Endodermal cell (in vitro differentiated cells): ENCODE results near the gene AMMECR1. TPM values are rescaled to one million over a fixed set of nuclear protein-coding genes. Genes with fewer than 3 reads are reported as not detected.

ENCODE experiments used
- DNase-seq: peaks from one replicate; pipeline ENCODE4 v3.0.0-alpha.2; 2017
- H3K27ac ChIP-seq: 2 replicates; pipeline ENCODE4 v1.5.1; 2013; ENCODE audit warnings: mild to moderate bottlenecking, low read depth, low read length, moderate library complexity
- H3K27me3 ChIP-seq: 2 replicates; pipeline ENCODE4 v1.6.1; 2013; ENCODE audit warnings: mild to moderate bottlenecking, low read length, moderate library complexity; ENCODE audit not compliant: insufficient read depth, control insufficient read depth, poor library complexity, severe bottlenecking
- H3K36me3 ChIP-seq: 2 replicates; pipeline ENCODE4 v1.7.0; 2013; ENCODE audit warnings: mild to moderate bottlenecking, low read length, moderate library complexity; ENCODE audit not compliant: control insufficient read depth, insufficient read depth
- H3K4me1 ChIP-seq: one replicate; pipeline ENCODE4 v1.7.0; 2013; ENCODE audit warnings: low read length; ENCODE audit not compliant: control insufficient read depth, insufficient read depth
- H3K4me3 ChIP-seq: 2 replicates; pipeline ENCODE4 v1.5.1; 2013; ENCODE audit warnings: mild to moderate bottlenecking, low read length, moderate library complexity
- H3K9ac ChIP-seq: 2 replicates; pipeline ENCODE4 v1.6.1; 2013; ENCODE audit warnings: mild to moderate bottlenecking, low read length, moderate library complexity; ENCODE audit not compliant: poor library complexity, severe bottlenecking; ENCODE audit errors: extremely low read depth
- H3K9me3 ChIP-seq: 2 replicates; pipeline ENCODE4 v1.6.1; 2013; ENCODE audit warnings: mild to moderate bottlenecking, low read length, moderate library complexity; ENCODE audit not compliant: control insufficient read depth
- H3K27ac Mint-ChIP-seq: 2 replicates; pipeline ENCODE4 v1.8.0; 2020; ENCODE audit warnings: mixed read lengths
- H3K27me3 Mint-ChIP-seq: 2 replicates; pipeline ENCODE4 v1.8.0; 2021; ENCODE audit warnings: mild to moderate bottlenecking, mixed read lengths; ENCODE audit not compliant: insufficient read depth
- H3K36me3 Mint-ChIP-seq: 2 replicates; pipeline ENCODE4 v1.8.0; 2020; ENCODE audit warnings: low read depth, mixed read lengths
- H3K4me1 Mint-ChIP-seq: 2 replicates; pipeline ENCODE4 v1.8.0; 2020; ENCODE audit warnings: mixed read lengths
- H3K4me3 Mint-ChIP-seq: 2 replicates; pipeline ENCODE4 v1.8.0; 2020; ENCODE audit warnings: mild to moderate bottlenecking, moderate library complexity, mixed read lengths
- H3K9me3 Mint-ChIP-seq: 2 replicates; pipeline ENCODE4 v1.8.0; 2020; ENCODE audit warnings: mild to moderate bottlenecking, mixed read lengths
- WGBS, 2 experiments: methylation state at CpG; one replicate each; pipeline versions ENCODE4 v1.1.5 to v1.1.7; 2013; ENCODE audit warnings: missing lambda C conversion rate in 2 of 2, mixed read lengths in 1 of 2; ENCODE audit not compliant: insufficient coverage in 1 of 2, insufficient read length in 1 of 2; 5-methylcytosine and 5-hydroxymethylcytosine counted together
- total RNA-seq, 2 donors: library from RNA; stranded (reverse); fragmentation: NEBNext Ultra II Directional in 1 of 2; extraction: Animal tissue kit (Norgen Biotek cat#: 25700) in 1 of 2; gene quantifications; 2 replicates in 1 of 2; 3 replicates in 1 of 2; pipeline ENCODE4 v1.2.1, GENCODE V29; 2021
- TF ChIP-seq, protein P1 (sequence below): fragments of 200-600 bp; sonication (generic); conservative IDR thresholded peaks from 2 replicates; pipeline ENCODE4 v1.5.0; 2021; ENCODE audit warnings: antibody characterized with exemption, mild to moderate bottlenecking

AMMECR1 gene
- total RNA-seq, 2 donors from 2014 or later = 26.8 to 62.2 TPM

DNA sequence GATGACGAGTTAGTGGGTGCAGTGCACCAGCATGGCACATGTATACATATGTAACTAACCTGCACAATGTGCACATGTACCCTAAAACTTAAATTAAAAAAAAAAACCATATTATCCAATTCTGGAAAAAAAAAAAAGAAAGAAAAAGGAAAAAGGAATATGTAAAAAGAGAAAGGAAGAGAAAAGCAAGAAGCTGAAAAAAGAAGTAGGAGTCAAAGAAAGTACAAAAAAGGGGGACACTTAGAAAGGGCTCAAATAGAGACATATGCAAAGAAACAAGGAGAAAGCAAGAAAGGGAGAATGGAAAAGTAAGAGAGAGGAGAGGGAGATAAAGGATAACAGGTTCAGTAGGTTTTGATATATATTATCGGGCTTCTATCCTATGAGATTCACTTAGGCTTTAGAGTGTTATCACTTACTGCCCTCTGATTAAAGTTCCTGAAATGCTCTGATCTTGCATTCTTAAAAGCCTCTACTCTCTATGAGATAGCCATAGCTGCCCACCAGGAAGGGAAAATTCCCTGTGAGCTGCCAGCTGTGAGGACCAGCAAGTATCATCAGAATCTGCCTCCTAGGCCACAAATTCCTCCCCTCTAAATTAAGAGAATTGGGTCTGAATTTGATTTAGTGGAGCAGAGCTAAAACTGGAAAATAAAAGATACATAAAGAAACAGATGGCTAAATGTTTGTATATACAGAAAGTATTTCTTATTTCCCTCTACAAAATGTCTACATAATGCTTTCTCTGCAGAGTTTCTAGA is 95.2 kb downstream of the AMMECR1 start:
- DNase-seq = no peak
- no peak overlapping the region for H3K4me3 ChIP-seq
- 88% methylated on average over 1 of the region's 2 CpGs; no CpG with 5 or more reads in 1 of the 2 experiments for WGBS, 2 experiments
- Mint-ChIP-seq H3K9me3 (no peaks in the 10 kb centered on the region), H3K27me3 (no peaks in the 10 kb centered on the region), H3K4me1 (peaks cover 25% of the 10 kb centered on the region), H3K36me3 (peaks cover 6% of the 10 kb centered on the region), H3K27ac (no peak overlapping the region), H3K4me3 (no peak overlapping the region)
- H3K27ac ChIP-seq = no peak overlapping the region
- no peaks in the 10 kb centered on the region for H3K27me3 ChIP-seq
- TF ChIP-seq, protein P1, sequence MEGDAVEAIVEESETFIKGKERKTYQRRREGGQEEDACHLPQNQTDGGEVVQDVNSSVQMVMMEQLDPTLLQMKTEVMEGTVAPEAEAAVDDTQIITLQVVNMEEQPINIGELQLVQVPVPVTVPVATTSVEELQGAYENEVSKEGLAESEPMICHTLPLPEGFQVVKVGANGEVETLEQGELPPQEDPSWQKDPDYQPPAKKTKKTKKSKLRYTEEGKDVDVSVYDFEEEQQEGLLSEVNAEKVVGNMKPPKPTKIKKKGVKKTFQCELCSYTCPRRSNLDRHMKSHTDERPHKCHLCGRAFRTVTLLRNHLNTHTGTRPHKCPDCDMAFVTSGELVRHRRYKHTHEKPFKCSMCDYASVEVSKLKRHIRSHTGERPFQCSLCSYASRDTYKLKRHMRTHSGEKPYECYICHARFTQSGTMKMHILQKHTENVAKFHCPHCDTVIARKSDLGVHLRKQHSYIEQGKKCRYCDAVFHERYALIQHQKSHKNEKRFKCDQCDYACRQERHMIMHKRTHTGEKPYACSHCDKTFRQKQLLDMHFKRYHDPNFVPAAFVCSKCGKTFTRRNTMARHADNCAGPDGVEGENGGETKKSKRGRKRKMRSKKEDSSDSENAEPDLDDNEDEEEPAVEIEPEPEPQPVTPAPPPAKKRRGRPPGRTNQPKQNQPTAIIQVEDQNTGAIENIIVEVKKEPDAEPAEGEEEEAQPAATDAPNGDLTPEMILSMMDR = no peak
- no peak overlapping the region for H3K9ac ChIP-seq
- H3K4me1 ChIP-seq = peaks cover 10% of the 10 kb centered on the region
- H3K36me3 ChIP-seq = no peaks in the 10 kb centered on the region
- H3K9me3 ChIP-seq = no peaks in the 10 kb centered on the region

DNA sequence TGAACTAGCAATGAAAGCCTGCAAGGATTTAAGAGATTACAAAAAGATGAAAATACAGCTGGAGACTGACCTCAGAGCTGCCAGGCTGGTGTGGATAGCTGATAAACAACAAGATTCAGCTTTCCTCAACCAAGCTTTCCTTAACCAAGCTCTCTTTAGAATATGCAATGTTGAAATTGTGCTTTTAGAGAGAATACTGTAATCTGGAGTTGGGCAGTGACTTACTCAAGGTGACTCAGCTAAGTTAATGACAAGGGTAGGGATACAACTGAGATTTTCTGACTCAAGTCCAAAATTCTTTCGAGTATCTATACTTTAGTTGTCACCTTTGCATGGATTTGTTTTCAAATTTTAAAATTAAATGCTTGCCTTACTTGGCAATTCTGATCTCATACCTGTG is 98.0 kb downstream of the AMMECR1 start:
- Histone ChIP-seq H3K4me3 (no peak overlapping the region), H3K36me3 (peaks cover 15% of the 10 kb centered on the region), H3K27ac (no peak overlapping the region), H3K9me3 (no peaks in the 10 kb centered on the region), H3K4me1 (peaks cover 3% of the 10 kb centered on the region), H3K27me3 (no peaks in the 10 kb centered on the region), H3K9ac (no peak overlapping the region)
- 88% methylated on average over 1 of the region's 1 CpG; no CpG with 5 or more reads in 1 of the 2 experiments for WGBS, 2 experiments
- Mint-ChIP-seq H3K4me1 (peaks cover 12% of the 10 kb centered on the region), H3K27me3 (no peaks in the 10 kb centered on the region), H3K4me3 (no peak overlapping the region), H3K36me3 (peaks cover 6% of the 10 kb centered on the region), H3K9me3 (no peaks in the 10 kb centered on the region), H3K27ac (no peak overlapping the region)
- DNase-seq = no peak
- TF ChIP-seq, protein P1 = no peak

DNA sequence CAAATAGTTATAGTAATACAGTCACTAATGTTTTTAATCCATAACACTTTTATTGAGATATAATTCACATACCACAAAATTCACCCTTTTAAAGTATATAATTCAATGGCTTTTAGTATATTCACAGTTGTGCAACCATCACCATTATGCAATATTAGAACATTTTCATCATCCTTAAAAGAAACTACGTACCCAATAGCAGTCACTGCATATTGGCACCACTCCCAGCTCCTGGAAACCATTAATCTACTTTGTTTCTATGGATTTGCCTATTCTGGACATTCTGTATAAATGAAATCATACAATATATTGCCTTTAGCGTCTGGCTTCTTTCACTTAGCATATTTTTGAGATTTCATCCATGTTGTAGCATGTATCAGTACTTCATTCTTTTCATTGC is 99.3 kb downstream of the AMMECR1 start:
- Histone ChIP-seq H3K9me3 (no peaks in the 10 kb centered on the region), H3K27me3 (no peaks in the 10 kb centered on the region), H3K9ac (no peak overlapping the region), H3K27ac (no peak overlapping the region), H3K36me3 (peaks cover 15% of the 10 kb centered on the region), H3K4me1 (no peaks in the 10 kb centered on the region), H3K4me3 (no peak overlapping the region)
- no peak for DNase-seq
- WGBS, 2 experiments = 100% methylated on average over 1 of the region's 2 CpGs; no CpG with 5 or more reads in 1 of the 2 experiments
- no peak overlapping the region for H3K4me3 Mint-ChIP-seq
- peaks cover 11% of the 10 kb centered on the region for H3K36me3 Mint-ChIP-seq
- TF ChIP-seq, protein P1 = no peak
- no peaks in the 10 kb centered on the region for H3K9me3 Mint-ChIP-seq
- H3K27ac Mint-ChIP-seq = no peak overlapping the region
- H3K27me3 Mint-ChIP-seq = no peaks in the 10 kb centered on the region
- peaks cover 5% of the 10 kb centered on the region for H3K4me1 Mint-ChIP-seq
